Activated T-helper 9 cell treated with anti-CD3 and anti-CD28 coated beads, Interleukin-2, amount 50 U/mL, for 16 hours (primary cell): Measurements from ENCODE around the gene LCP1.

Source experiments
- DNase-seq: peaks from one replicate; pipeline ENCODE4 v3.0.0-alpha.2; 2020; ENCODE audit warnings: low read depth

The LCP1 gene

DNA sequence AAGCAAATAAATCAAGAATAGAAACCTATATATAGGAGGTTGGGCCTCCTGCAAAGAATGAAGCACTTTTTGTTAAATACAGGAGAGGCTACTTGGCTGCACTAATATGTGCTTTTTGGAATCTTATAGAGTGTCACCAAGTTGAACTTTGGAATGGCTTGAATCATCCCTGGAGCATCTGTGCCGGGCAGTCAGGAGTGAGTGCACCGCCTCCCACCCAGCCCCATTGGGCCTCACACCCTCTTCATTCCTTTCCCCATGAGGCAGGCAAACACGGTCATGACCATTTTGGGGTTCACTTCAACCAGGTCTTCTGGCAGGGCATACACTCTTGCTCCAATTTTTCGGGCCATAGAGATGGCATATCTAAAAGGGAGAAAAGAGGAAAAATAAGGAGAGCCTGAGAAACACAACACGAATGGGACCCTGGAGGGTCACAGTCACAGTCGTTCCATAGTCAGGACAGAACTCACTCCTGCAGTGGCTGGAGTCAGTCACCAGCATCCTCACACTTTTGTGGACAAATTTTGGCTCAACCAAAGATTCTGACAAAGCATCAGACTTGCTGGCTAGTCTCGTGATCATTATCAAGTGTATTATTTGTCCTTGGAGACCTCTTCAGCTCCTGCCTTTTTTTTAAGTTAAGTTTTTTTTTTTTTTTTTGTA, 54.5 kb downstream of the LCP1 start:
- DNase-seq = no peak

DNA sequence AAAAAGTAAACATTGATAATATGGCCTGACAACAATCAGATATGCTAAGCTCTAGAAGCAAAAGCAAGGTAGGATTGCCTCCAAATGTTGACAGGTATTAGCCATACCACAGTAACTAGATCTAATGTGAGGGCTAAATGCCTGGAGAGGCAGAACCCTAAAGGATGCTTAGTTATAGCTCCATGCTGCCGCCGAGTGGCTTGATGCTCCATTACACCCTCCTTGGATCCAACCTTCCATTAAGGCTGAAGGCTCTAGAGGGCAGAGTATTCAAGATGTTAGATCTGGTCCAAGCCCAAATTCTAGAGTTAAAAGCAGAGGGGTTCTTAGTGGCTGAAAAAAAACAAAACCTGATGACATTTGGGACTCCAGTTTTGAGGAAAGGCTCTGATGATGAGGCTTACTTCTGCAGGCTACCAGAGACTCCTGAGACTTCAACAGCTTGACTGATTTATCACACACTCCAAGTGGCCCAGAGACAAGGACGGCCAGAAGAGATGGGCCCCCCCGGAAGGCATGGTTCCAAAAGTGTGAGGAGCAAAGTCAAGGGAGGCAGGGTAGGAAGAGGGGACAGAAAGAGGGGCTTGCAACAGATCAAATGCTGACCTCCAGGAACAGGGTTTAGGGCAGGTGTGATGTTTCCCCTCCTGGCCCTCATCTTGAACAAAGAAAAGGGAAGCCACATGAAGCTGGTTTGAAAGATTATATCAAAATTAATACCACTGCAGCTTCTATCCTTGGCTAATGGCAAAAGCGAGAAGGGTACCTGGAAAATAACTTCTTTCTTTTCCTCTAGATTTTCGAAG, 55.2 kb downstream of the LCP1 start:
- DNase-seq = peak; percentile 45

DNA sequence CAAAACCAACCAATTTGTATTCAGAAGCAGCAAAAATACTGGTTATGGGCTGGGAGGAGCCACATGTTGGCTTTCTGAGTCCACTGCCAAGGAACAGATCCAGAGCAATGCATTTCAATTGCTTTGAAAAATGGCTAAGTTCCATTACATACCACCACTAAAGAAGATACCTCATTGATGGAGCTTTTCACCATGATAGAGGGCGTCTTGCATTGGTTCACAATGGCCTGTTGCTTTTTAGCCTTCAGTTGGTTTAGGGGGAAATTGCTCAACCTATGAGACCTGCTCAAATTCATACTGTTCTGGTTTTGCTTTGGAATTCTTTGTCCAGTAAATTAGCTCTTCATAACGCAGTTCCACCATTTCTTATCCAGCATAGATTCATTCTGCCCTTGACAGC, 55.9 kb downstream of the LCP1 start:
- DNase-seq = no peak

DNA sequence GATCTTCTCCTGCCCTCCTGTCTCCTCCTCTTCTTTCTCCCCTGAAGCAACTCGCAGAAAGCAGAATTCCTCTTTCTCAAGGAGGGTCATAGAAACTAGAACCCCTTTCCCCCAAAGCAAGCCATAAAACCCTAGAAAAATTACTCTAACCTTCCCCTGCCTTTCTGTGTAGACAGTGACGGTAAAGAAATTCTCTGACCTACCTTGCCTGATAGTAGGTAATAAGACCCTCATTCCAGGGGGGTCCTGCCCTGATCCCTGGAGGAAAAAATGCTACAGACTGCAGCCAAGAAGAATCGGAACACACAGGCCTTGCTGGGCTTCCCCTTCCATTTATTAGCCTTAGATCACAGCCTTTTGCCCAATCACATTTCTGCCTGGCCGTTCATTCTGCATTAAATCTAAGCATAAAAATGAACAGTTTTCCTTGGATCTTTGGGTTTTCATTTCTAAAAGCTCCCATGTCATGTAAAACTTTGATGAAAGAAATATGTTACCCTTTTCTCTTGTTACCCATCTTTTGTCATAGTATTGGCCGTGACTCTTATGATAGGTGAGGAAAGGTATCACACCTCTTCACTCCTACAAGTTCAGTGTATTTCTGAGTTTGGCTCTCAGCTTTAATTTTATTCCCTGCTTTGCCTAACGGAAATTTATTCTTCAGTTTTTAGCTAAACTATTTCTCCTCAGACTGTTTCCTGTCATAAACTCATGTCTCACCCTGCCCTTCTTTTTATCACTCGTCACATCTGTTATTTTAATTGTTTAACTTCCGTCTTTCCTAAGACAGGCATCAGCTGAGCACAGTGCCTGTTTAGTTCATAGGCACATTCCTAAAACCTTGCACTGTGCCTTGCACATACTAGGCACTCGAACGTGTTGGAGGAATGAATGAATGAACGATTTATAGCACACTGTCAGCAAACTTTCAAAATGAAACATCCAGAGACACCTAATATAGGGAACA, 56.7 kb downstream of the LCP1 start:
- DNase-seq = no peak

DNA sequence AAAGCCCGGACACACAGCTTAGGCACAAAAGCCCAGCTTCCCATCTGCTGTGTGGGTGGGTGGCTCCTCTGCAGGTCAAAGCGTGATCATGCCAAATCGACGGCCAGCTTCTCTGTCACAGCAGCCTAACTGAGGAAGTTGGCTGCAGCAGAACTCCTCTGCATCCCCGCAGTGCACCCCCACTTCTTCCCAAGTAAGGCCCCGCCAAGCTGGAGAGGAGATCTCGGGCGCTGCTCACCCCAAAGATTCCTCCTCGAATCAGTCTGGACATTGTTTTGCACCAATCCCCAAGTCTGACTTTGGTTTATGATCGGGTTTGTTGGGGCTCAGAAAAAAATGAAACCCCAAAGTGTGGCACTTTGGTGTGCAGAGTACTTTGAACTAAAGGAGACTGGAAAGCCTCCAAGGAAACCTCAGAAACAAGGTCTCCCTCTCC, 57.4 kb downstream of the LCP1 start:
- no peak for DNase-seq

DNA sequence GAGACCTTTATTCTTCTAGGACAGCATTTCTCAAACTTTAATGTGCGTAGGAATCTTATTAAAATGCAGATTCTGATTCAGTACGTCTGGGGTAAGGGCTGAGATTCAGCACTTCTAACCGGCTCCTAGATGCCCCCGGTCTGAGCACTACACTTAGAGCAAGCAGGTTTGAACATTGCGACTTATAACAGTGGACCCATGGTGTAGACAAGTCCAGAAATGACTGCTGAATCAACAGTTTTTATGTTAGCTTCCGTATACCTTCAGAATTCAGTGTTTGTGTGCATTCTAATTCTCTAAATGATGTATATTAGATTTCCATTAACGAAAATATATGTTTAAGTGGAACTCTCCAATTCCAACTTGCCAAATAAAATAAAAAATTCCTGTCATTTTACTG, 59.7 kb downstream of the LCP1 start:
- no peak for DNase-seq

DNA sequence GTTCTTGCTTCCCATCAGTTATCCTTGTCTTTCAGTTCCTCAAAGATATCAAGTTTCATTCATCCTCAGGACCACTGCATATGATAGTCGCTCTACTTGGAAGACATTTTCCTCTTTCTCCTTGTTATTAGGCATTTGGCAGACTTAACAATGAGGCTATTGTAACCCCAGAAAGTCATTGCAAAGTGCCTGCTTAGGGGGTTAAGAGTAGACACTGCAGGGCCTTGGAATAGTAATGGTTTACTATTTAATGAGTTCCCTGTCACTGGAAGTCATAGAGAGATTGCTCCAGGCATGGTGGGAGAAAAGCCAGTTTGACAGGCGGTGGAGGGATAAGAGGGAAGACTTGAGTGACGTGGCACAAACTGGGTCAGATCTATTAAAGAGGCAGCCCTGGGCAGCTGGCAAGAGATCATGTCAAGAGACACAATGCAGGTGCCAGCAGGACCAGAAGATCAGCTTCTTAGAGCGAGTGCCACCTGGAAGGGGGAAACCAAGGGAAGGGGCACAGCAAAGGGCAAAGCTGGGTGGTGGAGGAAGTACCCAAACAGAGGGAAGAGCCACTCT, 60.3 kb downstream of the LCP1 start:
- DNase-seq = no peak

DNA sequence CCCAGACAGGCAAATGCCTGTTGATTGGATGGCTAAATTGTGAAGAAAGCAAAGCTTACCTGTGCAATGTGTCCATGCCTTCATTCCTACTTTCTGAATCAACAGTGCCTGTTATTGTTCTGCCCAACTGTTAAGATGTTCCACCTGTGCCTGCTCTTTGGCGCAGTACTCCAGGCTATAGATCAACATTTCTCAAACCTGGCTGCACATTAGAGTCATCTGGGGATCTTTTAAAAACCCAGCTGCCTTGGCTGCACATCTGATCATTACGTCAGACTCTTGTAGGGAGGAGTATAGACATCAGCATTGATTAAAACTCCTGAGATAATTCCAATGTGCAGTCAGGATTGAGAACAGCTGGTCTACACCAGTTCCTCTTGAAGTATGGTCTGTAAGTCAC, 60.9 kb downstream of the LCP1 start:
- DNase-seq = no peak

DNA sequence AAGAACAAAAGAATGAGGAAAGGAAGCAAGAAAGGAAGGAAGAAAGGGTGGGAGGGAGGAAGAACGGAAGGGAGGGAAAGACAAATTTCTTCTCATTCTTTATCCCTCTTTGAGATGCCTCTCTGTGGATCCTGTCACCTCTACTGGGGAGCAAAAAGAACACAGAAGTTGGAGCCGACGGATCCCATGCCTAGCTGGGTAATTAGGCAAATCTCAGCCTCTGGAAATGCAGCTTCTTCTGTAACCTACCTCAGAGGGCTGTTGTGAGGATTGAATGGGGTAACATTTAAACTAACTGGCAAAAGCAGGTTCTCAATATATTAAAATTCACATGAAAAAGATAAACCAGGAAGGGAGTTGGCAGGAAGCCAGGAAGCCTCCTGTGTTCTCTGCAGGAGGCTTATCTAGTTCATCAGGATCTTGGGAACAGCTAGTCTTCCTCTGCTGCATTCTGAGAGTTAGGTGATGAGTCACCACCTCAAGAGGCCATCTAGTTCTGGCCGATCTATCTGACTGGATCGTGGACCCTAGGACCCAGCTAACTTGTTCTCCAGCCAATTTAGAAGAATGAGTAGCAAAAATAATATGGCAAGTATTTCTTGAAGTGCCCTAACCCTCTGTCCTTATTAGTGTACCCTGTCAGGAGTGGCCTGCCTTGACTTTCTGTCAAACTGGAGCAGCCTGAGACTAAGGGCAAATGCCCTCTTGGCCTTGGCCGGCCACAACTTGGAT, 61.9 kb downstream of the LCP1 start:
- no peak for DNase-seq

DNA sequence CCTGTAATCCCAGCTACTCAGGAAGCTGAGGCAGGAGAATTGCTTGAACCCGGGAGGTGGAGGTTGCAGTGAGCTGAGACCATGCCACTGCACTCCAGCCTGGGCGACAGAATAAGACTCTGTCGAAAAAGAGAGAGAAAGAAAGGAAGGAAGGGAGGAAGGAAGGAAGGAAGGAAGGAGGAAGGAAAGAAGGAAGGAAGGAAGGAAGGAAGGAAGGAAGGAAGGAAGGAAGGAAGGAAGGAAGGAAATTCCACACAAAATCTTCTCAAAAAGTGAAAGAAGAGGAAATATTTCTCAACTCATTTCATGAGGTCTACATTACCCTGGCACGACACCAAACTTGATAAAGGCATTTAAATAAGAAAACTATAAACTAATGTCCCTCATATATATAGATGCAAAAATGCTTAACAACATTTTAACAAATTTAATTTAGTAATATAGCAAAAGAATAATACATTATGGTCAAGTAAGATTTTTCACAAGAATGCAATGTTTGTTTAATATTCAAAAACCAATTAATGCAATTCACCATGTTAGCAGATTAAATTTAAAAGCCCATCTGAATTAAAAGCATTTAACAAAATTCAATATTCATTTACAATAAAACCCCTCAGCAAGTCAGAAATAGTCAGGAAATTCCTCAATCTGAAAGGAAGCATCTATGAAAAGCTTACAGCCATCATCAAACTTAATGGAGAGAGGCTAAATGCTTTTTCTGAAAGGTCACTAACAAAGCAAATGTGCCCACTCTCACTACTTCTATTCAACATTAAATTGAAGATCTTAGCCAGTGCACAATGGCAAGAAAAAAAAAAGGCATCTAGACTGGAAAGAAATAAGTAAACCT, 65.1 kb downstream of the LCP1 start:
- DNase-seq = no peak

DNA sequence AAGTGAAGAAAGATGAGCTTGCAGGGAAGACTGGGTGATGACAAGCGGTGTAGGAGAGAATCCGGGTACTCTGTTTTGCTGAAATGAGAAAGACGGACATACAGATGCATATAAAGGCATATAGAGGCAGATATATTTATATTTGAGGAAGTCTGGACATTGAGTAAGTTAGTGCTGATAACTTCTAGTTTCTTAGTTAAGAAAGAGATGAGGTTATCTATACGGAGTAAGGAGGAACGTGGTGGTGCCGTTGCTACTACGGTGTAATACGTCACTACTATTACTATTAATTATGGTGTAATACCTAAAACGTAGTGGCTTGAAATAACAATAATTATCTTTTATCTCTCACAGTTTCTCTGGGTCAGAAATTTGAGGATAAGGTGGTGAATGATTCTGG, 67.4 kb downstream of the LCP1 start:
- DNase-seq = no peak

DNA sequence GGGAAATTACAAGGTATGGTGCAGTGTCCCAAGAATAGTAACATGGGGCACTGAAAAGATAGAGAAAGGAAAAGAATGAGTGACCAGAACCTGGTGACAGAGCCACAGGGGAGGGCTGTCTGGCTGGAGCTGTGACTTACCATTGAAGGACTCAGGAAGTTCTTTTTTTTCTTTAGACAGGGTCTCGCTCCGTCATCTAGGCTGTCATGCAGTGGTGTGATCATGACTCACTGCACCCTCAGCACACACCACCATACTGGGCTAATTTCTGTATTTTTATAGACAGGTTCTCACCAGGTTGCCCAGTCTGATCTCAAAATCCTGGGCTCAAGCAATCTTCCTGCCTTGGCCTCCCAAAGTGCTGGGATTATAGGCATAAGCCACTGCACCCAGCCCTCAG, 68.4 kb downstream of the LCP1 start:
- no peak for DNase-seq

DNA sequence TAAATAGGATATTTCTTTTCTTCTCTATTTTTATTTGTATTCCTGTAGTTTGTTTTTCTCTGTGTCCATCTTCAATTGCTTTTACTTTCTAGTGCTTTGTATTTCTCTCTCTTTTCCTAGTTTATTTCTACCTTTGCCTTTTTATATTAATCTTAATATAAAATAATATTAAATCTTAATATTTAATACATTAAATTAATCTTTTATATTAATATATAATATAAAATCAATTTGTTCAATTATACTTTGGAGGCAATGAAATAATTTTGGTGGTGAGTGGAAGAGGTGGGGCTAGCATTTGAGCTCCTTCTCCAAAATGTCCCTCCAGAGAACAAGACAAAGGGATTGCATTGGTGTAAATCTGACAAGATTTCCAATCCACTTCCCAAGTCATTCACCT, 70.8 kb downstream of the LCP1 start:
- no peak for DNase-seq

DNA sequence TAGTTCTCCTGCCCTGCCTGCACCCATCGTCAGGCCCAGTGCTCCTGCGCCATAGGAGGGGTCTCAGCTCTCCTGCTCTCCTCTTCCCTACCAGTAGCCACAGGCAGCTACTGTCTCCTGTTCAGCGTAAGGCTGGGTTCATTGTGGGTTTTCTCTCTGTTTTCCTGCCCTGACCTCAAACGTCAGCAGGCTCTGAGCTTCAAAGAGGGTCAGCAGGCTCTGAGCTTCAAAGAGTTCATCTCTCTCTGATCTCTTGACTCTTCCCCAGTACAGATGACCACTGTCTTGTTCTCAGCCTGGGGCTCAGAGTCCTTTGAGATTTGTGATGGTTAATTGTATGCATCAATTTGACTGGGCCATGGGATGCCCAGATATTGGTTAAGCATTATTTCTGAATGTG, 72.5 kb downstream of the LCP1 start:
- DNase-seq = no peak

DNA sequence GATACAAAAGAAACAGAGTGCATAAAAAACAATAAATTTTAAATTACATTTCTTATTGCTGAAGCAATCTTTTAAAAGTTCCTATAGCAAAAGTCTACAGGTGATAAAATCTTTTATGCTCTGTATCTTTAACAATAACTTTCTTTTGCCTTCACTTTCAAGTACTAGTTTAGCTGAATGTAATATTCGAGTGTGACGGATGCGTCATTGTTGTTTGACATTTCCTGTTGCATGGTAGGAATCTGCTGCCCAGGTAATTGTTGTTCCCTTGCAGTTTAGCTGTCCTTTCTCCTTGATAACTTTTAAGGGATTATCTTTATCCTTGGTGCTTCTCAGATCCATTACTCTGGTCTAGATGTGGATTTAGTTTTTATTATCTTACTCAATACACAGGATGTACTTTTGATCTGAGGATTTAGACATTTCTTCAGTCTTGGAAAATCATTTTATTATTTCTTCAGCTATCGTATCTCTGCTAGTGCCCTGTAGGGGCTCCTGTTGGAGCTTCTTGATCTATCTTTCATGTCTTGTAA, 75.1 kb downstream of the LCP1 start:
- no peak for DNase-seq

DNA sequence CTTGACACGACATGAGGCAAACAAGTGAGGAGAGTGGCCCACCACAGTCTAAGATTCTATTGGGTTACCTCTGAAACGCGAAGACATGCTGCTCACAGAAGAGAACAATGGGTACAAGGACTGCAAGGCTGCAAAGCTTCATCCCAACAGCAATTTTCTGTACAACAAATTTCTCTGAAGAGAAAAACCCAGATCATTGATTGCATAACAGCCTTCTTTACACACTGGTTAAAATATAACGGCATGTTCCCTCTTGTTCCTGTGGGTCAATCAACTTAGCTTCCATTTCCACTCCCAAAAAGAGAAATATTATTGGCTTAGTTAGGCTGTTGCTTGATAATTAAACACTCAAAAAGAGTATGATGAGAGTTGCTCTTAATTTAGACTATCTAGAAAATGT, 77.1 kb downstream of the LCP1 start, which contains the start of gene CPB2:
CPB2 (minus strand) TSS at position 166 of the 400 bp plus-strand sequence; CDS start at position 142, 24 bp downstream.
- no peak for DNase-seq

DNA sequence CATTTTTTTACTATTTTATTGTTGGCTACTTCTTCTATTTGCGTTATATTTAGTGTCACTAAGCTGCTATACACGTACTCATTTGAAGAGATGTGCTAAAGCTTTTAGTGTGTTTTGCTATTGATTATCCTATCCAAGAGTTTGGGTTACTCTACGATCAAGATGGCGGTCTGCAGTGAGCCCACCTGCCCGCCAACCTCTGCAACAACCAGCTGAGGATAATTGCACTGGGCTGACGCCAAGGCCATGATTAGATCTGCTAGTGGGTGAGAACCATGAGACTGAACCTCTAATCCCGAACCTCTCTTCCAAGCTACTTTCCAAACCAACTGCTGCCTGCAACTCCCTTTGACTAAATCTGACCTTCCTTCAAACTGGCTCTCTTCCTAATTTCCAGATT, 78.9 kb downstream of the LCP1 start:
- no peak for DNase-seq

DNA sequence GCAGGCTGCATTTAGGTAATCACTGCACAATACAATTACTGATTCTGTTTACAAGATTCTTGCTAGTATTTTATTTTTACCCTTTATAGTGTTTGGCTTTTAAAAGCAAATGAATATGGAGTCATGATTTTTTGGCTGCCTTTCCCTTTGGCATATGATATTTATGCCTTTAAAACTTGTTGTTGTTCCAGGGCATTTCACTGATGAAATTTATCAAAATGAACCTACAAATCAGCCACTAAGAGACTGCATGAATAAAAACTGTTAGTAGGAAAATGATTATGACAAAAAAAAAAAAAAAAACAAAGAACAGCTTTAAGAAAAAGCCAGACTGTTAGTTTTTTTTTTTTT, 79.7 kb downstream of the LCP1 start:
- DNase-seq = no peak

DNA sequence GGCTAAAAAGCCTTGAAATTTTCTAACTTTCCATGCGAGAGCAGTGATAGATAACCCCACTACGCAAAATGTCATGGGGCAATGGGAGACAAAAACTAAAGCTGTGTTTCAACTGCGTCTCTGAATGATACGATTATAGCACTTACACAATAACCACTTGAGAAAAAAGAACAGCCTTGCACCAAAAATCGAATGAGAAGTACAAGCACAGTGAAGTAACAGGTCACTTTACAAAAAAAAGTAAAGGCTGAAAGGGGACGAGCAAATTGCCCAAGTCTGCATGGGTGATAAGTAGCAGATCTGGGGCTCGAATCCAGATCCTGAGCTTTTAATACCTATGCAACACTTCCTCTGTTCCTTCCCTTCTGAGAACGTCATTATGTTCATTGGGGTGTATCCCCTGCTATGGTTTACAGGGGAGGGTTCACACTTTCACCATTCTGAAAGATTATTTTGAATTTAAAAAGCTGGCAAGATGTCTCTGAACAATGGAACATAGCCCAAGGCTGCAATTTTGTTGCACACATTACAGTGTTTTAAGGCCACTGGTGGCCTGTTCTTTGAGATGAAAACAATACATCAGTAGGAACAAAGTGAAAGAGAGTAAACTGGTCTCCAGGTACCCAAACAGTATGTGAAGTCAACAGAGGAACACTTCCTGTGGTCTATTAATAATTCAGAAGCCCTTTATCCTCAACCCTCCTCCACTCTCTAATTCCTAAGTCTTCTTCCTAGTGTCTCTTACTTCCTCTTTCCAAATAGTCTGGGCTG, 80.3 kb downstream of the LCP1 start:
- DNase-seq = no peak

DNA sequence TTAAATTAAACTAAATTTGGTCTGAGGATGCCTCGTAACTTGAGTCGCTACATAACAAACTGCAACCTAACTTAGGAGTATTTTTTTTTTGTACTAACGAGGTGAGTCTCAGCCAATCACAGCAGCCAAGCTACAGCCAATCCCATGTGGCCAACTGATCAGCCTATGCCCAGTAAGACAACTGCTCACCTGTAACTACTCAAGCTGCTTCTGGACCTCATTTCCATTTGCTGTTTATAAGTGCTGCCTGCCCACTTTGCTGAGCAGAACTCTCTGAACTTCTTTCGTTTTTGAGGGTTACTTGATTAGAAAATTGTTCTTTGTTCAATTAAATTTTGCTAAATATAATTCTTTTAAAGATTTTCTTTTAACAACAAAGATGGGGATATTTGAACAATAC, 81.0 kb downstream of the LCP1 start:
- no peak for DNase-seq
